GM23338 (cell line): ENCODE data around the gene ODAD4. TPM values are rescaled to one million over a fixed set of nuclear protein-coding genes. Genes with fewer than 3 reads are reported as not detected.

ENCODE experiments used
- ATAC-seq: fragments of 200-7000 bp; cut with Tn5 transposase; 3 replicates; pipeline ENCODE4 v1.9.1; 2020
- DNase-seq: peaks from one replicate; pipeline ENCODE4 v3.0.0-alpha.2; 2015; ENCODE audit warnings: low spot score
- H2AFZ ChIP-seq: fragments of 200-600 bp; sonication (generic); 2 replicates; pipeline ENCODE4 v1.8.0; 2016; ENCODE audit warnings: antibody characterized with exemption, mild to moderate bottlenecking, moderate library complexity
- H3F3A ChIP-seq: fragments of 200-600 bp; sonication (generic); replicated peaks from 2 replicates; pipeline ENCODE4 v1.8.0; 2017; ENCODE audit warnings: antibody characterized with exemption, mixed run types, low read depth
- H3K27ac ChIP-seq: fragments of 200-600 bp; sonication (generic); 2 replicates; pipeline ENCODE4 v1.6.1; 2016; ENCODE audit warnings: low read depth
- H3K27me3 ChIP-seq: fragments of 200-600 bp; sonication (generic); 2 replicates; pipeline ENCODE4 v1.8.0; 2016; ENCODE audit warnings: mild to moderate bottlenecking, mixed run types, moderate library complexity; ENCODE audit not compliant: insufficient read depth
- H3K36me3 ChIP-seq: fragments of 200-600 bp; sonication (generic); 2 replicates; pipeline ENCODE4 v1.8.0; 2016; ENCODE audit warnings: mild to moderate bottlenecking; ENCODE audit not compliant: insufficient read depth
- H3K4me1 ChIP-seq: fragments of 200-600 bp; sonication (generic); 2 replicates; pipeline ENCODE4 v1.8.0; 2016; ENCODE audit warnings: mild to moderate bottlenecking, moderate library complexity; ENCODE audit not compliant: insufficient read depth
- H3K4me2 ChIP-seq: fragments of 200-600 bp; sonication (generic); 2 replicates; pipeline ENCODE4 v1.7.1; 2017; ENCODE audit warnings: mixed run types
- H3K4me3 ChIP-seq: fragments of 200-600 bp; sonication (generic); 2 replicates; pipeline ENCODE4 v1.6.1; 2016; ENCODE audit warnings: mixed run types
- H3K79me2 ChIP-seq: fragments of 200-600 bp; sonication (generic); replicated peaks from 2 replicates; pipeline ENCODE4 v1.8.0; 2017; ENCODE audit warnings: mild to moderate bottlenecking; ENCODE audit not compliant: insufficient read depth
- H3K9me2 ChIP-seq: fragments of 200-600 bp; sonication (generic); 2 replicates; pipeline ENCODE4 v1.8.0; 2017; ENCODE audit not compliant: insufficient read depth
- H4K20me1 ChIP-seq: fragments of 200-600 bp; sonication (generic); replicated peaks from 2 replicates; pipeline ENCODE4 v1.8.0; 2017; ENCODE audit warnings: mild to moderate bottlenecking; ENCODE audit not compliant: insufficient read depth
- H3K27ac Mint-ChIP-seq: 2 replicates; pipeline ENCODE4 v1.8.0; 2020; ENCODE audit warnings: inconsistent platforms, mild to moderate bottlenecking, moderate library complexity, mixed read lengths
- H3K27me3 Mint-ChIP-seq: 3 replicates; pipeline ENCODE4 v1.8.0; 2022; ENCODE audit warnings: low read depth, mild to moderate bottlenecking, moderate library complexity, mixed read lengths, inconsistent platforms; ENCODE audit not compliant: insufficient read depth, poor library complexity
- H3K36me3 Mint-ChIP-seq: 3 replicates; pipeline ENCODE4 v1.8.0; 2021; ENCODE audit warnings: low read depth, mild to moderate bottlenecking, inconsistent platforms, moderate library complexity, mixed read lengths
- H3K4me1 Mint-ChIP-seq: 3 replicates; pipeline ENCODE4 v1.8.0; 2020; ENCODE audit warnings: mild to moderate bottlenecking, inconsistent platforms, mixed read lengths
- H3K4me3 Mint-ChIP-seq: 3 replicates; pipeline ENCODE4 v1.8.0; 2021; ENCODE audit warnings: moderate library complexity, mild to moderate bottlenecking, inconsistent platforms, mixed read lengths
- H3K9me3 Mint-ChIP-seq: 3 replicates; pipeline ENCODE4 v1.8.0; 2020; ENCODE audit warnings: moderate library complexity, mild to moderate bottlenecking, inconsistent platforms, mixed read lengths
- CTCF ChIP-seq, 2 experiments: fragments of 200-600 bp in 1 of 2; sonication (generic) in 1 of 2; conservative IDR thresholded peaks; 2 replicates each; pipeline versions ENCODE4 v1.5.1 to v1.6.1; 2016 to 2017; ENCODE audit warnings: antibody characterized with exemption in 2 of 2, low read depth in 2 of 2, mild to moderate bottlenecking in 2 of 2, moderate library complexity in 1 of 2
- NANOG ChIP-seq: IDR thresholded peaks from 2 replicates; pipeline ENCODE4 v1.6.1; 2016; ENCODE audit warnings: antibody characterized with exemption, borderline replicate concordance
- POLR2AphosphoS5 ChIP-seq: IDR thresholded peaks from 2 replicates; pipeline ENCODE4 v1.6.1; 2016; ENCODE audit warnings: antibody characterized with exemption, low read depth
- ZNF114 ChIP-seq: fragments of 250-450 bp; sonication (Bioruptor Pico); IDR thresholded peaks from 2 replicates; pipeline ENCODE4 v1.5.0; 2020; ENCODE audit warnings: mild to moderate bottlenecking, moderate library complexity
- polyA plus RNA-seq: library from polyadenylated mRNA; unstranded; fragments of >200 nt; fragmentation: Nextera tagmentation; extraction: Ambion mirVana; gene quantifications from 2 replicates; pipeline ENCODE4 v1.2.1, GENCODE V29; 2016
- total RNA-seq: library from RNA; depleted of rRNA; stranded (reverse); fragments of >200 nt; shearing (Covaris generic); gene quantifications from 2 replicates; pipeline ENCODE4 v1.2.3, GENCODE V29; 2014

Gene ODAD4
- total and polyA plus RNA-seq, 2 experiments from 2014 or later, result 1.7 to 1.8 TPM

DNA sequence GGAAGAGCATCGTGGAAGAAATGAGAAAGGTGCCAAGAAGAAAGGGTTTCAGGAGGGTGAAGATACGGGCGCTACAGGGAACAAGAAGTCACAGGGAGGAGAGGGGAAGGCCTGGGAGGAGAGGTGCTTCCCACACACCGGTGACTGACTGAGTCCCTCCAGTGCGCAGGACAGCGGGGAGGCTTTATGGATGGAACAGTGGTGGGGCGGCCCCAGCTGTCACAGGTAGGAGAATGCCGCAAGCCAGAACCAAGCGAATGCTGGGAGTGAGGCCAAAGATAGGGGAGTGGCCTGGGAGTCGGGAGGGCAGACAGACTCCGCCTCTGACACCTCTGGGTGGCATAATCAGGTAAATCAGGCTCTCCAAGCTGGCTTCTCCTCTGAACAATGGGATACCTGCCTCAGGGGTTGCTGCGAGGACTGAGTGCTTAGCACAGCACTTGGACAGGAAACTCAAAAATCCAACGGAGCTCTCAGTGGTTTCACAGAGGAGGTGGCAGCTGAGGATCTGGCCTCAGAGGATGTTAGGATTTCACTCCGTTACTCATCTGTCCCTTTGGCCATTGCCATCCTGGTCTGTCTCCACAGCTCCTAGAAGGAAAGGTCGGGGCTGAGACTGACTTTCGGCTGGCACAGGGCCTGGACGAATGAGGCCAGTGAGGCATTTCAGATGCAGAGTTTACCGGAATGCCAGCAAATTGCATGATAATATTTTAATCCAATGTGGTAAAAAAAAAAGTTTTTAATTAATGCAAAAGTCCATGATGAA is 35.5 kb downstream of the ODAD4 start:
- H3F3A ChIP-seq, result peaks cover 9% of the 10 kb centered on the region
- H3K36me3 ChIP-seq, result 0 out of 2 replicates have a peak, but pooled peaks cover 4% of the 10 kb centered on the region
- DNase-seq, result peak; percentile 93
- peaks cover 6% of the 10 kb centered on the region for H3K27me3 Mint-ChIP-seq
- H3K36me3 Mint-ChIP-seq, result peaks cover 18% of the 10 kb centered on the region
- ATAC-seq, result peak; percentile 77
- H3K4me2 ChIP-seq, result peak overlapping the region; percentile 99
- no peaks in the 10 kb centered on the region for H3K9me2 ChIP-seq
- peaks cover 17% of the 10 kb centered on the region for H3K4me1 Mint-ChIP-seq
- H4K20me1 ChIP-seq, result peaks cover 7% of the 10 kb centered on the region
- TF ChIP-seq POLR2AphosphoS5 (0 out of 2 replicates have a peak, but pooled peaks have one; percentile 33), NANOG (no peak), CTCF (conservative IDR thresholded peaks at IDR 0.05; ENCODE audit: low read depth in 2 of 2) (peak in 1 of 2 experiments; percentile 27; a peak in 1 of 4 replicates)
- peak overlapping the region; percentile 70; the same call in 1 of the 2 replicates for H2AFZ ChIP-seq
- H3K27ac ChIP-seq, result peak overlapping the region; percentile 74
- no peaks in the 10 kb centered on the region for H3K9me3 Mint-ChIP-seq
- H3K4me1 ChIP-seq, result peaks cover 15% of the 10 kb centered on the region
- peak overlapping the region; percentile 79 for H3K27ac Mint-ChIP-seq
- H3K27me3 ChIP-seq, result 0 out of 2 replicates have a peak, but pooled peaks cover 3% of the 10 kb centered on the region
- peak overlapping the region; percentile 93 for H3K4me3 ChIP-seq
- peak overlapping the region; percentile 83 for H3K4me3 Mint-ChIP-seq
- H3K79me2 ChIP-seq, result no peaks in the 10 kb centered on the region

- TF ChIP-seq ZNF114 (CRISPR knock-in tag), result no peak
- peak; percentile 65 for TF ChIP-seq POLR2AphosphoS5
- no peaks in the 10 kb centered on the region for H3K79me2 ChIP-seq
- H3K9me3 Mint-ChIP-seq, result no peaks in the 10 kb centered on the region
Observed at GRCh38 chr17:41966463-41967140, 36.2 kb downstream of the ODAD4 start, which contains the start of gene CNP. TSS of gene CNP (plus strand) at chr17:41966795. CDS start at chr17:41966885, 90 bp downstream.

More at GRCh38 chr17:41966463-41967140, 36.2 kb downstream of the ODAD4 start, which contains the start of gene CNP:
- Histone ChIP-seq H3K9me2 (no peaks in the 10 kb centered on the region), H3K4me3 (peak within 1 kb of the TSS; percentile 93), H2AFZ (peak within 1 kb of the TSS; percentile 78), H3K4me1 (peaks cover 15% of the 10 kb centered on the region), H3K4me2 (peak within 1 kb of the TSS; percentile 99), H3K36me3 (0 out of 2 replicates have a peak, but pooled peaks cover 4% of the 10 kb centered on the region), H3K27me3 (0 out of 2 replicates have a peak, but pooled peaks cover 3% of the 10 kb centered on the region), H3K27ac (peak within 1 kb of the TSS; percentile 74), H4K20me1 (peaks cover 7% of the 10 kb centered on the region), H3F3A (peaks cover 9% of the 10 kb centered on the region)
- H3K27me3 Mint-ChIP-seq, result peaks cover 6% of the 10 kb centered on the region
- peaks cover 17% of the 10 kb centered on the region for H3K4me1 Mint-ChIP-seq
- DNase-seq (peak; percentile 91), ATAC-seq (peak; percentile 58)
- peaks cover 23% of the 10 kb centered on the region for H3K36me3 Mint-ChIP-seq
- peak within 1 kb of the TSS; percentile 83 for H3K4me3 Mint-ChIP-seq
- H3K27ac Mint-ChIP-seq, result peak within 1 kb of the TSS; percentile 79
